ENCODE data around the gene ABLIM1.

The ABLIM1 gene

GRCh38 chr10:114616103-114616502 is 42.0 kb downstream of the ABLIM1 start:
- no peak for DNase-seq

GRCh38 chr10:114615600-114616007 is 42.5 kb downstream of the ABLIM1 start:
- DNase-seq: no peak

DNA sequence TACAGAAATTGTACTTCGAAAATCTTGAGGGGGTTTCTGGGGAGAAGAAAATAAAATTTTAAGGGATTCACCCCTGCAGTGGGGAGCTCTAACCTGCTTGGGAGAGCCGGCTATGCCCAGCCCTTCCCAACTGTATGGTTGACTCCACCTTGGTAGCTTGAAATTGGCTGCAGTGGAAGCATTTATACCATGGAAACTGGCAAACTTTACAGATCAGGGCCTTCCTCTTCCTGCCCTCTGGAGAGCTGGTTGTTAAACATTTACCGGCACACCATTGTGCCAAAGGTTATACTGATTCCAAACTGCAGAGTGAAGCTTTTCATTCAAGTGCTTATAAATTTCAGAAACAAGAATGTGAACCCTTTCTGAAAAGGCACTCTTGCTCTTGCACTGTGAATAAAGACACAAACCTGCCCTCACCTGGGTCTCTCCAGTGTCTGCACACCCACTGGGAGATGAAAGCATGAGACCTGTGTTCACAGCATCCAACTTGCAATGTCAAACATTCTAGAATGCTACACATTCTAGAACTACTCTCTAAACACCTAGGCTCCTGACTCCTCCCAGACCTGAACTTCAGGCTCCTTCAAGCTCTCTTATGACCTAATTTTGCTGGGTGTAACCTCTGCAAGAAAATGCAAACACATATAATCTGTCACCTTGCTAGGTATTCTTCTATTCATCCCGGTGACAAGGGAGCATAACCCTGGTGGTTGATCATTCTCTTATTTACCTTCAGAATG is 44.7 kb downstream of the ABLIM1 start:
- no peak for DNase-seq

- no peak for DNase-seq
Observed at GRCh38 chr10:114611617-114612016, 46.5 kb downstream of the ABLIM1 start.

DNA sequence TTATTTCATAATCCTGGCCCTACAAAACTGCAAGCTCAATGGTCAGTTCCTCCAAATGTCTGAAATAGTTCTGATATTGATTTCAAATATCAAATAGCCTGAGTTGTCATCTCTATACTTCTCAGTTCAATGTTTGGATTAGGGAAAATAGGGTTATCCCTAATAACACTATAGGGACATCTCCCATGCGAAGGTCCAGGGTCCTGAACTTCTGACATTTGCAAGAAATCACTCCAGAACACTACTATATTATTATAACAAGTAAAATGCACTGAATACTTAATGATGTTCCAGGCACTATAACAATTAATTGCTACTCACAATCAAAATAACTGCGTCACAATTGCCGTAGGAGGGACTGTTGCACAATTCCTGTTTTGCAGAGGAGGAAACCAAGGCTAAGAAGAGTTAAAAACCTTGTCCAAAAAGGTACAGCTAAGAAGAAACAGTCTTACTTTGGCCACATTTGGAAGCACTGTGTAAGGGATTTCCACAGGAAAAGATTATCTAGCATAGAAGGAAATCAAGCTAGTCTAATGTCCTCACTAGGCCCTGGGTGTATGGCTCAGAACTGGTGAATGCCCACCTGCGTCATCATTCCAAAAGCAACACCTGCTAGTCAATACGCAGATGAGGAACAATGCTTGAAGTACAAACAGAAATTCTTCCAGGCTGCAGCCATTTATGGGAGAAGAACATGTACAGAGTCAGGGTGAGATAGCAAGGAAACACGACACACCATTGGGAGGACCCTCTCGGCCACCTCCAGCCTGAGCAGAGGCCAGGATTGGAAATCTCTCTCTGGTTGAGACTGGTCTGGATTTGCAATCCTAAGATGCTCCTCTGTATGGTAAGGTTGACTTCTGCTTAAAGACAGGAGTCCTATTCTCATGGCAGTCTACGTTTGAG is 48.3 kb downstream of the ABLIM1 start:
- DNase-seq: no peak

- no peak for DNase-seq
Observed at GRCh38 chr10:114607358-114607998, 50.6 kb downstream of the ABLIM1 start.

GRCh38 chr10:114605155-114605797 is 52.8 kb downstream of the ABLIM1 start:
- no peak for DNase-seq

GRCh38 chr10:114604357-114605130 is 53.5 kb downstream of the ABLIM1 start:
- no peak for DNase-seq

DNA sequence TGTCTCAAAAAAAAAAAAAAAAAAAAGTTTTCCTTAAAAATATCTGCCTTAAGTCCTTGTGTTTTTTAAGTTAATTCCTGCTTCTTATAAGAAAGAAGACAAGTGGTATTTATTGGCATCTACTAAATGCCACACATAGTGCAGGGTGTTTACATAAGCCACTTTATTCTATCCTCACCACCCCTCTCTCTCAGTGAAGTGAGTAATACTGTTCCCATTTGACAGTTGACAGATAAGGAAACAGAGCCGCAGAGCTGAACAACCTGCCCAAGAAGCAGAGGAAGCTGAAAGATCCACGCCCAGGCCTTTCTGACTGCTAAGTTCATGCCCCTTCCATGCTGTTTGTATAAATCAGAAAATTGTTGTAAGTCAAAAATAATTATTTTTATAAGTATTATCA is 54.1 kb downstream of the ABLIM1 start:
- DNase-seq: no peak

DNA sequence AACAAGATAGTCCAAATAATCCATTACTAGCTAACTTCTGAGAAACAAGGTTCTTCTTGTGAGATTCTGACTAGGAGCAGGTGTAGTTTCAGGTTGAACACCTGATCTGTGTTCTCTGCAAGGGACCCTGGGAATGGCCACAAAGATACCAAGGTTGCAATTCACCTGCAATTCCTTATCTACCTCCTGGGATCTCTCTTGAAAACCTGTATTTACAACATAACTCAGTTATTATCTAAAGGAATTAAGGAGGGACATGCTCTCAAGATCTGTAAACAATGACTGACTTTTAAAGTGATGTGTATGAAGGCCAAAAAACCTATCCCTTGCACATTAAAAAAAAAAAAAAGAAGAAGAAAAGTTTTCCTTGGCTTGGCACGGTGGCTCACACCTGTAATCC is 54.8 kb downstream of the ABLIM1 start:
- no peak for DNase-seq

- no peak for DNase-seq
Observed at GRCh38 chr10:114600057-114600456, 58.0 kb downstream of the ABLIM1 start.

DNA sequence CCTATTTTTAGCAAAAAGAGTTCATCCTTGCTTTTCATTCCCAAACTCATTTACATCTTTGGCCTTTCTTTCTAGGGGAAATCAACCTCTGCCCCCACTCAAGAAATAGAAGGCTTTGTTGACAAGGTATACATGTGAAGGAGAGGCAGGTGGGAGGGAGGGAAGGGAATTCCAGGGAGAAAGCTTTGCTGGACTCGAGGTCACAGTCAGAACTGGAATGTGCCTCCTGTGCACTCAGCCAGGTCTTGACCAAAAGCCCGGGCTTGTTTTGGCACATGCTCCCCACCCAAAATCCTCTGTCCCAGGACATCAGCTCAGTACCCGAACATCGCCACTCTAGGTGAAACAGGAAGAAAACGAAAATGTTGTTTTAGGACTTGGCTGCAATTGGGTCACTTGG is 61.3 kb downstream of the ABLIM1 start:
- no peak for DNase-seq

GRCh38 chr10:114593816-114594468 is 64.1 kb downstream of the ABLIM1 start:
- no peak for DNase-seq

- DNase-seq: no peak
Observed at GRCh38 chr10:114593240-114593792, 64.8 kb downstream of the ABLIM1 start.

- DNase-seq: no peak
Observed at GRCh38 chr10:114590993-114591392, 67.1 kb downstream of the ABLIM1 start.

DNA sequence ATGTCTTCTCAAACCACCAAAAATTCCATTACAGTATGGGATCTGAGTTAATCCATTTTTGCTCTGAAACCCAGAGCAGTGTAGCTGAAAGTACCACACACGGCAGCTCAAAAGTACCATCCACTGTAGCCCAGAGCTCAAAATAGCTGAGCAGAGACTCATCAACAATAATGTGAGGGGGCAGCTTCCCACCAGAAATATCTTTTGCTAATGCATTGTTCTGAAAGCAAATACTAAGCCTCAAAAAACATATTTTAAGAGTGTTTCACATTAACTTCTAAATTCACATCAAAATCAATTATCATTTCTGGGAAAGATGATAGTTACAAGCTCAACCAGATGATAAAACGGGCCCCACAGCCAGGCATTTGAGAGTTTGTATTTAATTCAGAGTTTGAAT is 73.7 kb downstream of the ABLIM1 start:
- DNase-seq: no peak

DNA sequence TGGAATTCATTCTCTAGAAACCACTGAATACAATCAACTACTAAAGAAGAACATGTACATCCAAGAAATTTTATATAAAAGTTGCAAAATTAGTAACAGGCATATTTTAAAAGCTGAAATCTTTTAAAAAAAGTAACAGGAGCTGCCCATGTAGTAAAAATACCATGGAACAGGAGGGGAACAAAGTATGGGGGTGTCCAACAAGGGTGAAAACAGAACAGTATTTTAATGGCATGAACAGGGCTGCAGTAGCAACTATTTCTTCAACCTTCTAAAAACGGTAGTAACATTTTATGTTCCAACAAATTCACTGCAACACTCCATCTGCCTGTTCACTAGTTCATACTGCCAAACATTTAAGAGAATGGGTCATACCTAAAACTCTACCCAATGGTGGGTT is 77.0 kb downstream of the ABLIM1 start:
- no peak for DNase-seq

- no peak for DNase-seq
Observed at GRCh38 chr10:114577133-114577532, 80.9 kb downstream of the ABLIM1 start.

DNA sequence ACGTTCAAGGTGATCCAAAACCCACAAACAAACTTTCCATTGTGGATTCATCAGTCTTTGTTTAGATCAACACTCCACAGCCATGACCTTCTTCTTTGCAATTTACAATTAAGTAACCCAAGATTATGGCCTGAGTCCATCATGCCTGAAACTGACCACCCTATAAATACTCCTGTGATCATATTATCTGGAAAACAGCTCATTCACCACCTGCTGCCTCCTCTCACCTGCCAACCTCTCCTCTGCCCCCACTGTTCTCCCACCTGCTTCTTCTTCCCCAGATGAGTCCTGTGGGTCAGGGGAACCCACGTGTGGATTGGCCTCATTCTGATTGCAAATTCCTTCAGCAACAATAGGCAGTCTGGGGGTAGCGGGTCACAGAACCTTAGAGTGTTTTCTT is 81.4 kb downstream of the ABLIM1 start:
- DNase-seq: no peak

GRCh38 chr10:114576132-114576487 is 82.0 kb downstream of the ABLIM1 start:
- no peak for DNase-seq

DNA sequence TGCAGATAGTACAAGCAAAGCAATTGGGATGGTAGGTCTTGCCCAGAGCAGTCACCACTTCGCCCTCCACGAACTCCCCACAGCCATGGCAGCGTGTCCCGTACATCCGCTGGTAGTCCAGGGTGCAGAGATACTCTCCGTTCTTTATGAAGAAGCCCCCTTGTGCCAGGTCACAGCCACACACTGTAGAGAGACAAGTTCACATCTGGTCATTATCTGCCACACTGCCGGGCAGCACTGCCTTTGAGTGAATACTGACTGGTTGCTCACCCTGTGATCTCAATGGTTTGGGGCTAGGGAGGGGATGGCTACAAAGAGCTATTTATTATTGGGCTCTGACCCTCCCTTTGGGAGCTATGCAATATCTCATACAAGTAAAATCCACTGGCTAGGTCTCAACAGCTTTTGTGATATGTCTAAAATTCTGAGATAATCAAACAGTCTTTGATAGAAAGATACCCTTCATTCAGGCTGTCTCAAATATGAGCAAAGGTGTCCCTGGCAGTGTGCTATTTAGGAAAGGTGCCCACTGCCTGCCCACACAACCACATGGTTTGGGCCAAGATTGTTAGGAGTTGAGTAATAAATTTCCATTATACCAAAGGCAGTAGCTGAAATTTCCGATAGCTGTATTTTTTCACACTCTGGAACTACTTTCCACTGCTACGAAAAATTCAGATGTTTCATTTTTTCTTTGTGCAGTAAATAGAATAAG is 82.5 kb downstream of the ABLIM1 start:
- no peak for DNase-seq
